ENCODE results near the gene SLC25A47.

DNA sequence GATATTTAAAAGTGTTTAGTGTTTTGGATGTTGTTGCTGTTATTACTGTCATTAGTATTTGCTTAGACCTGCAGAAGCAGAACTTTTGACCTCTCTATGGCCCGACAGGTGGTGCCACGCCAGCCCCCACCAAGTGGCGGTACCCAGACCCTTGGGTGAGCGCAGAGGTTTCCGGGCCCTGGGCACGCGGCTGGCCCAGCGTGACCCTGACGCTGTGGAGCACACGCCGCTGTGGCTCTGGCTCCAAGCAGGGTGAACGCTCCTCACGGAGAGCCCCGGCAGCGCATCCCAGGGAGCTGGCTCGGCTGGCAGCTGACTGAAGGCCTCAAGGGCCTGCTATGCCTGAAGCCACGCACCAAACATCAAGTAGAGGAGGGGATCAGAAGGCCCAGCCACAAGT, 22.6 kb downstream of the SLC25A47 start:
- TF ChIP-seq, protein P1, sequence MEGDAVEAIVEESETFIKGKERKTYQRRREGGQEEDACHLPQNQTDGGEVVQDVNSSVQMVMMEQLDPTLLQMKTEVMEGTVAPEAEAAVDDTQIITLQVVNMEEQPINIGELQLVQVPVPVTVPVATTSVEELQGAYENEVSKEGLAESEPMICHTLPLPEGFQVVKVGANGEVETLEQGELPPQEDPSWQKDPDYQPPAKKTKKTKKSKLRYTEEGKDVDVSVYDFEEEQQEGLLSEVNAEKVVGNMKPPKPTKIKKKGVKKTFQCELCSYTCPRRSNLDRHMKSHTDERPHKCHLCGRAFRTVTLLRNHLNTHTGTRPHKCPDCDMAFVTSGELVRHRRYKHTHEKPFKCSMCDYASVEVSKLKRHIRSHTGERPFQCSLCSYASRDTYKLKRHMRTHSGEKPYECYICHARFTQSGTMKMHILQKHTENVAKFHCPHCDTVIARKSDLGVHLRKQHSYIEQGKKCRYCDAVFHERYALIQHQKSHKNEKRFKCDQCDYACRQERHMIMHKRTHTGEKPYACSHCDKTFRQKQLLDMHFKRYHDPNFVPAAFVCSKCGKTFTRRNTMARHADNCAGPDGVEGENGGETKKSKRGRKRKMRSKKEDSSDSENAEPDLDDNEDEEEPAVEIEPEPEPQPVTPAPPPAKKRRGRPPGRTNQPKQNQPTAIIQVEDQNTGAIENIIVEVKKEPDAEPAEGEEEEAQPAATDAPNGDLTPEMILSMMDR (IDR thresholded peaks at IDR 0.05), result no peak
- no peak for TF ChIP-seq POLR2A (IDR thresholded peaks at IDR 0.05)

Measured in body of pancreas (tissue), 4 donors.